Measurements from ENCODE around the gene NAB2. TPM values are rescaled to one million over a fixed set of nuclear protein-coding genes. Genes with fewer than 3 reads are reported as not detected.

Gene NAB2
- polyA plus RNA-seq, 1 donor (not counting 4 experiments of a cell fraction or from before 2014, with no cell fraction given), result 22.0 TPM

GRCh38 chr12:57097554-57097835 is 8.6 kb downstream of the NAB2 start:
- no peak overlapping the region for H3K4me3 ChIP-seq (ENCODE audit: control insufficient read depth in 2 of 3, extremely low read depth in 1 of 3, insufficient read depth in 2 of 3, low read depth in 1 of 3, low read length in 3 of 3)
- no peaks in the 10 kb centered on the region for H4K20me1 ChIP-seq (ENCODE audit: control insufficient read depth, extremely low read depth, insufficient read depth, low read length)
- no peak for DNase-seq (ENCODE audit: low read depth, low spot score)
- peaks cover 4% of the 10 kb centered on the region for H3K9me1 ChIP-seq (ENCODE audit: control insufficient read depth, extremely low read depth, insufficient read depth, low read length)
- no peak overlapping the region for H2AFZ ChIP-seq (ENCODE audit: control insufficient read depth, low read length)
- no peaks in the 10 kb centered on the region for H3K79me2 ChIP-seq (ENCODE audit: control insufficient read depth, insufficient read depth, low read length)
- H3K9ac ChIP-seq (ENCODE audit: control insufficient read depth, extremely low read depth, insufficient read depth, low read length), result no peak overlapping the region
- H3K27ac ChIP-seq (ENCODE audit: control insufficient read depth, insufficient read depth, low read length), result no peak overlapping the region
- peaks cover 35% of the 10 kb centered on the region for H3K4me1 ChIP-seq (ENCODE audit: control insufficient read depth, extremely low read depth, insufficient read depth, low read length)
- TF ChIP-seq EZH2 (IDR thresholded peaks at IDR 0.05; ENCODE audit: low read length) (no peak), CTCF (optimal IDR thresholded peaks at IDR 0.05 in 1 of 3, IDR thresholded peaks at IDR 0.05 in 1 of 3, conservative IDR thresholded peaks at IDR 0.05 in 1 of 3; ENCODE audit: extremely low read depth in 1 of 3, insufficient read depth in 2 of 3, low read length in 3 of 3) (no peak)
- no peaks in the 10 kb centered on the region for H3K9me3 ChIP-seq (ENCODE audit: control insufficient read depth, low read depth, low read length)
- dilution Hi-C loops (cut with MboI; ENCODE audit: extremely low pct_ligation_motif_present, low sequenced_read_pairs), result no loop called here
- FAIRE-seq, result no peak
- no peaks in the 10 kb centered on the region for H3K27me3 ChIP-seq (ENCODE audit: control insufficient read depth, extremely low read depth, insufficient read depth, low read length)
- peaks cover 24 to 40% of the 10 kb centered on the region in 2 experiments for H3K36me3 ChIP-seq (ENCODE audit: control insufficient read depth in 2 of 2, extremely low read depth in 1 of 2, insufficient read depth in 2 of 2, low read length in 2 of 2)
- no peak overlapping the region for H3K4me2 ChIP-seq (ENCODE audit: control insufficient read depth, extremely low read depth, insufficient read depth, low read depth, low read length)

- Histone ChIP-seq H3K9me1 (ENCODE audit: control insufficient read depth, extremely low read depth, insufficient read depth, low read length) (peaks cover 4% of the 10 kb centered on the region), H3K36me3 (ENCODE audit: control insufficient read depth in 2 of 2, extremely low read depth in 1 of 2, insufficient read depth in 2 of 2, low read length in 2 of 2) (peaks cover 21 to 35% of the 10 kb centered on the region in 2 experiments), H3K4me1 (ENCODE audit: control insufficient read depth, extremely low read depth, insufficient read depth, low read length) (peaks cover 32% of the 10 kb centered on the region), H4K20me1 (ENCODE audit: control insufficient read depth, extremely low read depth, insufficient read depth, low read length) (no peaks in the 10 kb centered on the region), H3K79me2 (ENCODE audit: control insufficient read depth, insufficient read depth, low read length) (no peaks in the 10 kb centered on the region), H3K4me2 (ENCODE audit: control insufficient read depth, extremely low read depth, insufficient read depth, low read depth, low read length) (no peak overlapping the region), H3K9ac (ENCODE audit: control insufficient read depth, extremely low read depth, insufficient read depth, low read length) (no peak overlapping the region), H3K27ac (ENCODE audit: control insufficient read depth, insufficient read depth, low read length) (no peak overlapping the region), H3K27me3 (ENCODE audit: control insufficient read depth, extremely low read depth, insufficient read depth, low read length) (no peaks in the 10 kb centered on the region), H2AFZ (ENCODE audit: control insufficient read depth, low read length) (no peak overlapping the region), H3K4me3 (ENCODE audit: control insufficient read depth in 2 of 3, extremely low read depth in 1 of 3, insufficient read depth in 2 of 3, low read depth in 1 of 3, low read length in 3 of 3) (no peak overlapping the region), H3K9me3 (ENCODE audit: control insufficient read depth, low read depth, low read length) (no peaks in the 10 kb centered on the region)
- FAIRE-seq, result no peak
- TF ChIP-seq EZH2 (IDR thresholded peaks at IDR 0.05; ENCODE audit: low read length) (no peak), CTCF (optimal IDR thresholded peaks at IDR 0.05 in 1 of 3, IDR thresholded peaks at IDR 0.05 in 1 of 3, conservative IDR thresholded peaks at IDR 0.05 in 1 of 3; ENCODE audit: extremely low read depth in 1 of 3, insufficient read depth in 2 of 3, low read length in 3 of 3) (no peak)
- dilution Hi-C loops (cut with MboI; ENCODE audit: extremely low pct_ligation_motif_present, low sequenced_read_pairs), result no loop called here
- no peak for DNase-seq (ENCODE audit: low read depth, low spot score)
Observed at GRCh38 chr12:57098546-57098945, 9.6 kb downstream of the NAB2 start.

Data from keratinocyte (primary cell).